Measurements from ENCODE around the gene CNGB1.

DNA sequence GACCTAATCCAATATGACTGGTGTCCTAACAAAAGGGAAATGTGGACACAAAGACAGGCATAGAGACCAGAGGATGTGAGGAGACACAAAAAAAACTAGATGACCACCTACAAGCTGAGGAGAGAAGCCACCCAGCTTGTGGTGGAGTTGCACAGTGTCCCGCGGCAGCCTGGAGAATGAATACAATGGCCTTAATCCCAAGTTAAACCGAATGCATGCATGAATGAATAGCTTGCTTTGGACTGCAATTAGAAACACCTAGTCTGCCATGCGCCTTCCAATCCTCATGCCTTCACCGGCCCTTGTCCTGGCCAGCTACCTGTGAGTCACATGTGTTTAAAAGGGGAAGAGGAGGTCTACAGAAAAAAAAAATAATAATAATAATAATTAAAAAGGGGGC, 72.0 kb downstream of the CNGB1 start:
- no peak for TF ChIP-seq EZH2 (IDR thresholded peaks at IDR 0.05; ENCODE audit: low read length, unreplicated experiment)
- no peak for TF ChIP-seq CTCF (conservative IDR thresholded peaks at IDR 0.05; ENCODE audit: low read depth, low read length)

Data from PC-3 (cell line).